ENCODE measurements around the gene MCM10.

Gene MCM10

GRCh38 chr10:13247784-13248183, 86.4 kb downstream of the MCM10 start:
- Histone ChIP-seq H3K9ac (no peak overlapping the region), H3K9me3 (replicated peaks in 1 of 11) (no peaks in the 10 kb centered on the region), H3K27me3 (no peaks in the 10 kb centered on the region), H3K4me3 (no peak overlapping the region), H3K36me3 (no peaks in the 10 kb centered on the region), H3K27ac (no peak overlapping the region), H3K4me1 (peaks cover 7 to 29% (median 20%) of the 10 kb centered on the region in 10 experiments), H4K20me1 (no peaks in the 10 kb centered on the region), H3K4me2 (no peak overlapping the region)
- no peak for TF ChIP-seq Cebpa-rat (IDR thresholded peaks at IDR 0.05)

- no peak overlapping the region for H3K27ac ChIP-seq
- no peak overlapping the region for H3K9ac ChIP-seq
- peaks cover 0 to 8% (median 0%) of the 10 kb centered on the region in 11 experiments; a peak in 2 of 22 replicates for H3K9me3 ChIP-seq (replicated peaks in 1 of 11)
- TF ChIP-seq Cebpa-rat (IDR thresholded peaks at IDR 0.05): no peak
- H3K4me2 ChIP-seq: no peak overlapping the region
- H3K36me3 ChIP-seq: no peaks in the 10 kb centered on the region
- H3K4me3 ChIP-seq: no peak overlapping the region
- H3K4me1 ChIP-seq: peaks cover 8 to 30% (median 21%) of the 10 kb centered on the region in 10 experiments
- no peaks in the 10 kb centered on the region for H3K27me3 ChIP-seq
- no peaks in the 10 kb centered on the region for H4K20me1 ChIP-seq
These were observed 92.4 kb downstream of the MCM10 start for GRCh38 chr10:13253726-13254125.

GRCh38 chr10:13256627-13257026, 95.3 kb downstream of the MCM10 start:
- H3K27me3 ChIP-seq: no peaks in the 10 kb centered on the region
- H3K9me3 ChIP-seq (replicated peaks in 1 of 11): peaks cover 0 to 19% (median 11%) of the 10 kb centered on the region in 11 experiments; a peak in 15 of 22 replicates
- H3K4me1 ChIP-seq: peaks cover 8 to 13% (median 12%) of the 10 kb centered on the region in 10 experiments

GRCh38 chr10:13257621-13258140, 96.3 kb downstream of the MCM10 start:
- no peak overlapping the region for H3K9ac ChIP-seq
- no peak overlapping the region for H3K4me3 ChIP-seq
- H4K20me1 ChIP-seq: no peaks in the 10 kb centered on the region
- no peaks in the 10 kb centered on the region for H3K27me3 ChIP-seq
- no peak for TF ChIP-seq Cebpa-rat (IDR thresholded peaks at IDR 0.05)
- no peaks in the 10 kb centered on the region for H3K36me3 ChIP-seq
- H3K27ac ChIP-seq: no peak overlapping the region
- H3K4me1 ChIP-seq: peaks cover 1 to 3% (median 2%) of the 10 kb centered on the region in 10 experiments; a peak in 19 of 20 replicates
- H3K4me2 ChIP-seq: no peak overlapping the region
- peaks cover 4 to 19% (median 11%) of the 10 kb centered on the region in 11 experiments; a peak in 16 of 22 replicates for H3K9me3 ChIP-seq (replicated peaks in 1 of 11)

More at GRCh38 chr10:13256627-13257026, 95.3 kb downstream of the MCM10 start:
- H3K4me3 ChIP-seq: no peak overlapping the region
- TF ChIP-seq Cebpa-rat (IDR thresholded peaks at IDR 0.05): no peak
- no peak overlapping the region for H3K9ac ChIP-seq
- H4K20me1 ChIP-seq: no peaks in the 10 kb centered on the region
- no peaks in the 10 kb centered on the region for H3K36me3 ChIP-seq
- no peak overlapping the region for H3K27ac ChIP-seq
- H3K4me2 ChIP-seq: no peak overlapping the region
